Panc1 (cell line): ENCODE data around the gene RMI1.

Experiments
- CTCF ChIP-seq: fragments of 450-650 bp; IDR thresholded peaks from 2 replicates; pipeline ENCODE4 v1.5.1; 2017; ENCODE audit warnings: mild to moderate bottlenecking
- POLR2AphosphoS5 ChIP-seq: IDR thresholded peaks from 2 replicates; pipeline ENCODE4 v1.6.1; 2012; ENCODE audit warnings: mild to moderate bottlenecking, low read depth, low read length, moderate library complexity
- REST ChIP-seq, 2 experiments: IDR thresholded peaks; 2 replicates each; pipeline ENCODE4 v1.6.1; 2011 to 2012; ENCODE audit warnings: low read depth in 2 of 2, control low read depth in 1 of 2, low read length in 1 of 2, mild to moderate bottlenecking in 1 of 2, moderate library complexity in 1 of 2; ENCODE audit not compliant: insufficient read depth in 1 of 2
- SIN3A ChIP-seq: IDR thresholded peaks from 2 replicates; pipeline ENCODE4 v1.6.1; 2012; ENCODE audit warnings: low read depth, mild to moderate bottlenecking, low read length, moderate library complexity, borderline replicate concordance; ENCODE audit not compliant: insufficient read depth

GRCh38 chr9:84031534-84031933 lies 50.9 kb downstream of the RMI1 start:
- TF ChIP-seq CTCF, result no peak
- no peak for TF ChIP-seq POLR2AphosphoS5
- TF ChIP-seq SIN3A, result no peak
- no peak for TF ChIP-seq REST (IDR thresholded peaks at IDR 0.05; ENCODE audit: insufficient read depth in 1 of 2, low read depth in 2 of 2, low read length in 1 of 2)
